ENCODE measurements around the gene NT5DC4.

Gene NT5DC4

GRCh38 chr2:112684415-112684775 lies 36.4 kb upstream of the NT5DC4 start:
- Histone ChIP-seq H3K18ac (ENCODE audit: low read depth in 1 of 2, low read length in 2 of 2) (no peak overlapping the region), H3K36me3 (ENCODE audit: control insufficient read depth in 1 of 2, insufficient read depth in 2 of 2, low read depth in 1 of 2, low read length in 2 of 2) (no peaks in the 10 kb centered on the region), H3K4me2 (ENCODE audit: low read length, poor library complexity, severe bottlenecking) (no peak overlapping the region), H2AK5ac (ENCODE audit: low read length, severe bottlenecking) (no peak overlapping the region), H3K14ac (ENCODE audit: low read length in 2 of 2) (no peak overlapping the region), H3K79me1 (replicated peaks; ENCODE audit: low read length, poor library complexity, severe bottlenecking) (no peaks in the 10 kb centered on the region), H3K4ac (ENCODE audit: low read depth in 1 of 2, low read length in 2 of 2) (no peak overlapping the region), H2BK120ac (ENCODE audit: low read depth, low read length) (no peak overlapping the region), H3K9me3 (ENCODE audit: control insufficient read depth, low read length) (no peaks in the 10 kb centered on the region), H2BK15ac (ENCODE audit: low read depth, poor library complexity, severe bottlenecking) (no peak overlapping the region), H3K23ac (ENCODE audit: low read length in 2 of 2) (no peak overlapping the region), H2BK5ac (ENCODE audit: low read depth, low read length, poor library complexity, severe bottlenecking) (no peak overlapping the region), H4K91ac (ENCODE audit: low read length) (no peak overlapping the region), H3K4me3 (ENCODE audit: insufficient read depth in 1 of 2, low read depth in 1 of 2, low read length in 2 of 2) (no peak overlapping the region), H3K27ac (ENCODE audit: low read length, poor library complexity, severe bottlenecking) (no peak overlapping the region), H4K8ac (ENCODE audit: low read length) (no peak overlapping the region), H3K9ac (ENCODE audit: low read length) (no peak overlapping the region), H3K4me1 (ENCODE audit: control insufficient read depth, insufficient read depth, low read depth, low read length) (peaks cover 2% of the 10 kb centered on the region), H3K27me3 (ENCODE audit: control insufficient read depth in 1 of 2, insufficient read depth in 1 of 2, low read length in 2 of 2) (no peaks in the 10 kb centered on the region), H2BK12ac (ENCODE audit: low read length in 2 of 2) (no peak overlapping the region), H2AFZ (ENCODE audit: low read depth, low read length) (no peak overlapping the region)
- no peak for DNase-seq
- no CpG with 5 or more reads among the region's 3 CpGs for WGBS

DNA sequence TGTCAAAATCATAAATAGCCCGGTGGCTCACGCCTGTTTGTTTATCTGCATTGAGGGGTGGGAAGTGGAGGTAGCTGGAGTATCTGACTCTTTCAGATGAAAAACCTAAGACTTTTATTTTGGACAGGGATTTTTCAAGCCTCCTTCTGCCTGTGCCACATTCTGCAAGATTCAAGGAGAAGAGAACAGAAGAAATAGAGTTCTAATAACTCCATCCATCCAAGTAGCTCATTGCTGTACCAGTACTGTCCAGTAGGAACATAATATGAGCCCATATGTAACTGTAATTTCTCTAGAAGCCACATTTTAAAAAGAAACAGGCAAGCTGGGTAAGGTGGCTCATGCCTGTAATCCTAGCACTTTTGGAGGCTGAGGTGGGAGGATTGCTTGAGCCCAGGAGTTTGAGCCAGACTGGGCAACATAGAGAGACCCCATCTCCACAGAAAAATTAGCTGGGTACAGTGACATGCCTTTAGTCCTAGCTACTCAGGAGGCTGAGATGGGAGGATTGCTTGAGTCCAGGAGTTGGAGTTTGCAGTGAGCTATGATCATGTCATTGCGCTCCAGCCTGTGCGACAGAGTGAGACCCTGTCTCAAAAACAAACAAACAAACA lies 35.4 kb upstream of the NT5DC4 start:
- Histone ChIP-seq H4K91ac (ENCODE audit: low read length) (no peak overlapping the region), H3K4ac (ENCODE audit: low read depth in 1 of 2, low read length in 2 of 2) (no peak overlapping the region), H3K4me2 (ENCODE audit: low read length, poor library complexity, severe bottlenecking) (no peak overlapping the region), H3K27ac (ENCODE audit: low read length, poor library complexity, severe bottlenecking) (no peak overlapping the region), H3K4me3 (ENCODE audit: insufficient read depth in 1 of 2, low read depth in 1 of 2, low read length in 2 of 2) (no peak overlapping the region), H3K9me3 (ENCODE audit: control insufficient read depth, low read length) (no peaks in the 10 kb centered on the region), H3K23ac (ENCODE audit: low read length in 2 of 2) (no peak overlapping the region), H2AFZ (ENCODE audit: low read depth, low read length) (no peak overlapping the region), H2BK5ac (ENCODE audit: low read depth, low read length, poor library complexity, severe bottlenecking) (no peak overlapping the region), H2BK120ac (ENCODE audit: low read depth, low read length) (no peak overlapping the region), H4K8ac (ENCODE audit: low read length) (no peak overlapping the region), H3K79me1 (replicated peaks; ENCODE audit: low read length, poor library complexity, severe bottlenecking) (no peaks in the 10 kb centered on the region), H3K27me3 (ENCODE audit: control insufficient read depth in 1 of 2, insufficient read depth in 1 of 2, low read length in 2 of 2) (no peaks in the 10 kb centered on the region), H2AK5ac (ENCODE audit: low read length, severe bottlenecking) (no peak overlapping the region), H3K18ac (ENCODE audit: low read depth in 1 of 2, low read length in 2 of 2) (no peak overlapping the region), H3K14ac (ENCODE audit: low read length in 2 of 2) (no peak overlapping the region), H2BK12ac (ENCODE audit: low read length in 2 of 2) (no peak overlapping the region), H3K36me3 (ENCODE audit: control insufficient read depth in 1 of 2, insufficient read depth in 2 of 2, low read depth in 1 of 2, low read length in 2 of 2) (no peaks in the 10 kb centered on the region), H3K9ac (ENCODE audit: low read length) (no peak overlapping the region), H2BK15ac (ENCODE audit: low read depth, poor library complexity, severe bottlenecking) (no peak overlapping the region), H3K4me1 (ENCODE audit: control insufficient read depth, insufficient read depth, low read depth, low read length) (no peaks in the 10 kb centered on the region)
- no peak for DNase-seq
- WGBS = 76% methylated on average over 2 of the region's 4 CpGs

DNA sequence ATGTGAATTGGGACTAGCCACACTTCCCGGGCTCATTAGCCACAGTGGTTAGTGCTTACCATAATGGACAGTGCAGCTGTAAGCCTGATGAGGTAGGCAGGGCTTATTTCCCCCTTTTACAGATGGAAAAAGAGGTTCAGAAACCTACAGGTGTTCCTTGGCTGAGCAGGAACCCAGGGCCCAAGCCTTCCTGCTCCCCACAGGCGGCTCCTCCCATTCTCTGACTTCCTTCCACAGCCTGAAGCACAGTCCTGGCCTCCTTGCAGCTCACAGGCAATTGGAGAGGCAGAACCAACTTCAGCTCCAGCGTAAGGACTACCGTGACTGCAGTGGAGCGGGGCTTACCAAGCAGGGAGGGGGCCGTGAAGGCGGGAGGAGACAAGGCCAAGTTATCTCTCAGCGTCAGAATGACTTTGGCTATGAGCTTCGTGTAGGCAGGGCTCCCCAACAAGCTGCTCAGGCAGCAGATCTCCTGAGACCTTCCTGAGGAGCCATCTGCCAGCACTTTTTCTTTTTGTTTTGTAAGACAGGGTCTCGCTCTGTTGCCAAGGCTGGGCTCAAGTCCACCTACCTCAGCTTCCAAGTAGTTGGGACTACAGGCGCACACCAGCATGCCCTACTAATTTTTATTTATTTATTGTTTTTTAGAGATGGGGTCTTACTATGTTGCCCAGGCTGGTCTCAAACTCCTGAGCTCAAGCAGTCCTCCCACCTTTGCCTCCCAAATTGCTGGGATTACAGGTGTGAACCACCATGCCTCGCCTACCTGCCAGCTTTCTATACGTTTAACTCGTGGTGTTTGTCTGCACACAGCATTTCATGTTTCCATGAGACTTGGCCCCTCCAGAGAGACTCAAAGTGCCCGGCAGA lies 34.2 kb upstream of the NT5DC4 start:
- H3K9me3 ChIP-seq (ENCODE audit: control insufficient read depth, low read length) = no peaks in the 10 kb centered on the region
- H3K27me3 ChIP-seq (ENCODE audit: control insufficient read depth in 1 of 2, insufficient read depth in 1 of 2, low read length in 2 of 2) = no peaks in the 10 kb centered on the region
- no peaks in the 10 kb centered on the region for H3K36me3 ChIP-seq (ENCODE audit: control insufficient read depth in 1 of 2, insufficient read depth in 2 of 2, low read depth in 1 of 2, low read length in 2 of 2)
- H3K27ac ChIP-seq (ENCODE audit: low read length, poor library complexity, severe bottlenecking) = no peak overlapping the region
- H2AFZ ChIP-seq (ENCODE audit: low read depth, low read length) = no peak overlapping the region
- H2AK5ac ChIP-seq (ENCODE audit: low read length, severe bottlenecking) = no peak overlapping the region
- no peaks in the 10 kb centered on the region for H3K4me1 ChIP-seq (ENCODE audit: control insufficient read depth, insufficient read depth, low read depth, low read length)
- H2BK120ac ChIP-seq (ENCODE audit: low read depth, low read length) = no peak overlapping the region
- no peak overlapping the region for H3K9ac ChIP-seq (ENCODE audit: low read length)
- H3K79me1 ChIP-seq (replicated peaks; ENCODE audit: low read length, poor library complexity, severe bottlenecking) = no peaks in the 10 kb centered on the region
- no peak overlapping the region for H2BK5ac ChIP-seq (ENCODE audit: low read depth, low read length, poor library complexity, severe bottlenecking)
- H3K4me2 ChIP-seq (ENCODE audit: low read length, poor library complexity, severe bottlenecking) = no peak overlapping the region
- H3K4me3 ChIP-seq (ENCODE audit: insufficient read depth in 1 of 2, low read depth in 1 of 2, low read length in 2 of 2) = no peak overlapping the region
- H4K8ac ChIP-seq (ENCODE audit: low read length) = no peak overlapping the region
- H3K23ac ChIP-seq (ENCODE audit: low read length in 2 of 2) = no peak overlapping the region
- H2BK15ac ChIP-seq (ENCODE audit: low read depth, poor library complexity, severe bottlenecking) = no peak overlapping the region
- H4K91ac ChIP-seq (ENCODE audit: low read length) = no peak overlapping the region
- H3K18ac ChIP-seq (ENCODE audit: low read depth in 1 of 2, low read length in 2 of 2) = no peak overlapping the region
- no peak overlapping the region for H2BK12ac ChIP-seq (ENCODE audit: low read length in 2 of 2)
- DNase-seq = no peak
- H3K4ac ChIP-seq (ENCODE audit: low read depth in 1 of 2, low read length in 2 of 2) = no peak overlapping the region
- 94% methylated on average over 14 of the region's 15 CpGs for WGBS
- H3K14ac ChIP-seq (ENCODE audit: low read length in 2 of 2) = no peak overlapping the region

DNA sequence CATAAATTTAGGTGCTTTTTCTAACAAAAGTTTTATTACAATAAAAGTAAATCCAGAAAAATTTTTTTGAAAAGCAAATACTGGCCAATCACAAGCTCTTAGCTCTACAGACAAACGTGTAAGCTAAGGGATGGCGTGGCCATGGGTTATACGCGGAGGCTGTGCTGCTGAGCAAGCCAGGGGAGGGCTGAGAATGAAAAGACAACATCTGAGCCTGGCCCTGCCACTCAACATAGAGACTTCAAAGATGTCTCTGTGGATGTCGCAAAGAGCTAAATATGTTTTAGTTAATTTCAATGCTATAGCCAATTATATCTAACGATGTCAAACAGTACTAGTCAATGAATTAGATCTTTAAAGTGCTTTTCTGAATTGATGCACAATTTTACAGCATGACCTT lies 33.3 kb upstream of the NT5DC4 start:
- Histone ChIP-seq H2BK12ac (ENCODE audit: low read length in 2 of 2) (no peak overlapping the region), H3K9me3 (ENCODE audit: control insufficient read depth, low read length) (no peaks in the 10 kb centered on the region), H3K23ac (ENCODE audit: low read length in 2 of 2) (no peak overlapping the region), H2BK120ac (ENCODE audit: low read depth, low read length) (no peak overlapping the region), H3K27me3 (ENCODE audit: control insufficient read depth in 1 of 2, insufficient read depth in 1 of 2, low read length in 2 of 2) (no peaks in the 10 kb centered on the region), H4K8ac (ENCODE audit: low read length) (no peak overlapping the region), H2AFZ (ENCODE audit: low read depth, low read length) (no peak overlapping the region), H3K4ac (ENCODE audit: low read depth in 1 of 2, low read length in 2 of 2) (no peak overlapping the region), H3K27ac (ENCODE audit: low read length, poor library complexity, severe bottlenecking) (no peak overlapping the region), H3K36me3 (ENCODE audit: control insufficient read depth in 1 of 2, insufficient read depth in 2 of 2, low read depth in 1 of 2, low read length in 2 of 2) (no peaks in the 10 kb centered on the region), H3K4me1 (ENCODE audit: control insufficient read depth, insufficient read depth, low read depth, low read length) (peaks cover 6% of the 10 kb centered on the region), H2BK5ac (ENCODE audit: low read depth, low read length, poor library complexity, severe bottlenecking) (no peak overlapping the region), H2BK15ac (ENCODE audit: low read depth, poor library complexity, severe bottlenecking) (no peak overlapping the region), H2AK5ac (ENCODE audit: low read length, severe bottlenecking) (no peak overlapping the region), H4K91ac (ENCODE audit: low read length) (no peak overlapping the region), H3K14ac (ENCODE audit: low read length in 2 of 2) (no peak overlapping the region), H3K9ac (ENCODE audit: low read length) (no peak overlapping the region), H3K4me3 (ENCODE audit: insufficient read depth in 1 of 2, low read depth in 1 of 2, low read length in 2 of 2) (no peak overlapping the region), H3K79me1 (replicated peaks; ENCODE audit: low read length, poor library complexity, severe bottlenecking) (no peaks in the 10 kb centered on the region), H3K18ac (ENCODE audit: low read depth in 1 of 2, low read length in 2 of 2) (no peak overlapping the region), H3K4me2 (ENCODE audit: low read length, poor library complexity, severe bottlenecking) (no peak overlapping the region)
- 92% methylated on average over 5 of the region's 6 CpGs for WGBS
- DNase-seq = no peak

Data from mesenchymal stem cell (in vitro differentiated cells and primary cell).